Lower lobe of right lung (tissue), 2 donors: ENCODE data around the gene GDF15. TPM values are rescaled to one million over a fixed set of nuclear protein-coding genes. Genes with fewer than 3 reads are reported as not detected.

Experiments used
- ATAC-seq, 2 donors: fragments of 200-7000 bp; cut with Tn5 transposase; one replicate each; pipeline ENCODE4 v1.9.1; 2020 to 2022; ENCODE audit warnings: mild to moderate bottlenecking in 2 of 2, moderate library complexity in 2 of 2
- DNase-seq: peaks from one replicate; pipeline ENCODE4 v3.0.0-alpha.2; 2020
- H3K27ac ChIP-seq: fragments of 200-600 bp; one replicate; pipeline ENCODE4 v1.8.0; 2022
- H3K27me3 ChIP-seq: fragments of 200-600 bp; one replicate; pipeline ENCODE4 v1.8.0; 2022; ENCODE audit warnings: low read depth
- H3K36me3 ChIP-seq: fragments of 200-600 bp; one replicate; pipeline ENCODE4 v1.8.0; 2022; ENCODE audit warnings: mild to moderate bottlenecking
- H3K4me1 ChIP-seq: fragments of 200-600 bp; one replicate; pipeline ENCODE4 v1.8.0; 2022
- H3K4me3 ChIP-seq: fragments of 200-600 bp; one replicate; pipeline ENCODE4 v1.8.0; 2022; ENCODE audit warnings: mild to moderate bottlenecking
- H3K9me3 ChIP-seq: fragments of 200-600 bp; one replicate; pipeline ENCODE4 v1.8.0; 2022
- intact Hi-C: fragments of 100-400 bp; cut with DNase I; formaldehyde crosslinking; loops from one replicate; pipeline ENCODE4 v1.11.0; 2022
- microRNA-seq: library from miRNA; unstranded; fragments of <30 nt; microRNA quantifications from one replicate; pipeline ENCODE4 v1.2.0, GENCODE V29; 2020; ENCODE audit warnings: borderline number of aligned reads
- total RNA-seq: library from RNA; stranded (reverse); fragmentation: NEBNext Ultra II Directional; extraction: Animal tissue kit (Norgen Biotek cat#: 25700); gene quantifications from one replicate; pipeline ENCODE4 v1.2.1, GENCODE V29; 2021
- TF ChIP-seq, protein P1 (sequence below): fragments of 200-600 bp; IDR thresholded peaks from one replicate; pipeline ENCODE4 v1.8.0; 2022; ENCODE audit warnings: antibody characterized with exemption, mild to moderate bottlenecking
- donor health status: DM: no; HTN: yes; CAD: no; lungs with severe emphysema.

GDF15 gene
- total RNA-seq, 1 donor from 2014 or later, result 21.2 TPM

DNA sequence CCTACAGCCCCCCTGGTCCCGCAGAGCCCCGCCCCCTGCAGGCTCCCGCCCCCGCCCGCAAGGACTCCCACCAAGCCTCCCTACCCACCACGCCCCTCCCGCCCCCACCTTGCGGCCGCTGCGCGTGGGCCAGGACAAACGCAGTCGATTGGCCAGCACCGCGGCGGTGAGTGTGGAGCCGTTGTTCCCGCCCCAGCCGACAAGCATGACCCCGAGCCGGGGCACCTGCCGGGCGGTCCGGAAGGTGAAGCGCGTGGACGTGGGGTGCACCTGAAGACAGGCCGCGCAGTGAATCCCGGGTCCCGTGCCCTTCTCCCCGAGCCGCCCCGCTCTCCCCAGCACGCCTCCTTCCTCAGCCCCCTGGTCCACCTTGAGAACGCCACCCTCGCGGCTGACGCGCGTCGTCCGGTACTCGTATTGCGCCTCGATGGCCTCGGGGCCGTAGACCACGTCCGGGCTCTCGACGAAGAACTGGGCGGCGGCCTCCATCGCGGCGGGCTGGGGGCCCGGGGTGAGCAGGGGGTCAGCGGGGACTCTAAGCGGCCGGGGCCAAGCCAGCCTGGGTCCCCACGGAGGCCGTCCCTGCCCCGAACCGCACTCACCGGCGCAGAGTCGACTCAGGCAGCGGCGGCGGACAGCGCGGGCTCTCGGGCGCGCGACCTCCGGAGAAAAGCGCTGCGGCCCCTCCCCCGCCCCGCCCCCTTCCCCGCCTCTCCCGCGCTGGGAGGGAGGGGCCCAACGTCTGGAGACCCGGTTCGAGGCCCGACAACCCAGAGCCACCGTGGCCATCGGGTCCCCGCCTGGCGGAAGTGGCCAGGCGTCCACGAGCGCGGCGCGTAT, 51.8 kb downstream of the GDF15 start, which contains the start of gene ISYNA1:
TSS of gene ISYNA1 (minus strand) at position 643 of the 840 bp plus-strand sequence. CDS start at position 489, 154 bp downstream.
- Histone ChIP-seq H3K4me3 (peak within 1 kb of the TSS; percentile 64), H3K27ac (peak within 1 kb of the TSS; percentile 65), H3K9me3 (no peaks in the 10 kb centered on the region), H3K36me3 (peaks cover 13% of the 10 kb centered on the region), H3K4me1 (peaks cover 44% of the 10 kb centered on the region), H3K27me3 (no peaks in the 10 kb centered on the region)
- TF ChIP-seq, protein P1, sequence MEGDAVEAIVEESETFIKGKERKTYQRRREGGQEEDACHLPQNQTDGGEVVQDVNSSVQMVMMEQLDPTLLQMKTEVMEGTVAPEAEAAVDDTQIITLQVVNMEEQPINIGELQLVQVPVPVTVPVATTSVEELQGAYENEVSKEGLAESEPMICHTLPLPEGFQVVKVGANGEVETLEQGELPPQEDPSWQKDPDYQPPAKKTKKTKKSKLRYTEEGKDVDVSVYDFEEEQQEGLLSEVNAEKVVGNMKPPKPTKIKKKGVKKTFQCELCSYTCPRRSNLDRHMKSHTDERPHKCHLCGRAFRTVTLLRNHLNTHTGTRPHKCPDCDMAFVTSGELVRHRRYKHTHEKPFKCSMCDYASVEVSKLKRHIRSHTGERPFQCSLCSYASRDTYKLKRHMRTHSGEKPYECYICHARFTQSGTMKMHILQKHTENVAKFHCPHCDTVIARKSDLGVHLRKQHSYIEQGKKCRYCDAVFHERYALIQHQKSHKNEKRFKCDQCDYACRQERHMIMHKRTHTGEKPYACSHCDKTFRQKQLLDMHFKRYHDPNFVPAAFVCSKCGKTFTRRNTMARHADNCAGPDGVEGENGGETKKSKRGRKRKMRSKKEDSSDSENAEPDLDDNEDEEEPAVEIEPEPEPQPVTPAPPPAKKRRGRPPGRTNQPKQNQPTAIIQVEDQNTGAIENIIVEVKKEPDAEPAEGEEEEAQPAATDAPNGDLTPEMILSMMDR, result no peak
- intact Hi-C loops, result no loop called here
- DNase-seq, result peak; percentile 72
- peak; percentile 44 to 47 for ATAC-seq

DNA sequence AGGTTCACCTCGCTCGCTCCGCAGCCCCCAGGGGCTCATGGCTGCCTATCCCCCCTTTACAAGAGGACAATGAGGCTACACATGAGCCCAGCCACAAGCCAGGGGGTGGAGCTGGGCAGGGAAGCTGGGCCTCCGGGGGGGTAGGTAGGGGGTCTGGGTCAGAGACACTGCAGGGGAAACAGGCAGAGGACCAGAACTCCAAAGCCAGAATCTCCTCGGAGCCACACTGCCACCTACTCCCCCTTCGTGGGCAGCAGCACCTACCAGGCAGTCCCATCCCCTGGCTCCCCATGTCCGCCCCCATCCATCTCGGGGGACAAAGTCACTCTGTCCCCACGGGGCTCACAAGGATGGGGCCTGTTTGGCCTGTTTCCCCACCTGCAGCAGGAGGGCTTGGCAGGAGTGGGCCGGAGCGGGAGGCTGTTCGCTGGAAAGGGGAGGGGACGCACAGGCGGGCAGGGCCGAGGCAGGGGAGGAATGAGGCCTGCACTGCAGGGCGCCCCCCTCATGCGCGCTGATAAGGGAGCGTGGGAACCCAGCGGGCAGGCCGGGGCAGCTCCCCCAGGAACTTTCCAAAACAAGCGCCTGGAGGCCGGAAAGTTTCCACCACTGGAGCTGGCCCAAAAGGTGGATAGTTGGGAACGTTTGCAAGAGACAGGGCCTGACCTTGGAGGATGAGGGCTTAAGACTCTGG, 52.5 kb downstream of the GDF15 start:
- no peaks in the 10 kb centered on the region for H3K9me3 ChIP-seq
- no peaks in the 10 kb centered on the region for H3K27me3 ChIP-seq
- peak overlapping the region; percentile 64 for H3K4me3 ChIP-seq
- ATAC-seq, result peak in 1 of 2 donors; percentile 1
- TF ChIP-seq, protein P1, result no peak
- H3K27ac ChIP-seq, result peak overlapping the region; percentile 65
- DNase-seq, result no peak
- intact Hi-C loops, result no loop called here
- H3K36me3 ChIP-seq, result peaks cover 20% of the 10 kb centered on the region
- H3K4me1 ChIP-seq, result peaks cover 37% of the 10 kb centered on the region

Small RNA genes within 50 kb of the gene (microRNA-seq; reads per million reads assigned to microRNA genes)
- gene MIR3189, result not detected

Other genes with a start within 250 kb of the GDF15 start
- 21.6 TPM for gene PIK3R2, start 233.0 kb upstream of the GDF15 start, total RNA-seq
- gene IFI30, start 212.3 kb upstream of the GDF15 start, total RNA-seq, result 682 TPM
- gene MPV17L2, start 192.9 kb upstream of the GDF15 start, total RNA-seq, result 6.6 TPM
- gene RAB3A, start 182.1 kb upstream of the GDF15 start, total RNA-seq, result 2.7 TPM
- 9.6 TPM for gene PDE4C, start 159.7 kb upstream of the GDF15 start, total RNA-seq
- gene IQCN, start 111.7 kb upstream of the GDF15 start, total RNA-seq, result 4.1 TPM
- 150 TPM for gene JUND, start 104.5 kb upstream of the GDF15 start, total RNA-seq
- gene LSM4, start 63.1 kb upstream of the GDF15 start, total RNA-seq, result 72.3 TPM
- gene PGPEP1, start 45.6 kb upstream of the GDF15 start, total RNA-seq, result 40.9 TPM
- gene LRRC25, start 11.5 kb downstream of the GDF15 start, total RNA-seq, result 35.4 TPM
- 65.6 TPM for gene SSBP4, start 33.2 kb downstream of the GDF15 start, total RNA-seq
- gene ISYNA1, start 52.0 kb downstream of the GDF15 start, total RNA-seq, result 30.6 TPM
- 19.7 TPM for gene ELL, start 135.9 kb downstream of the GDF15 start, total RNA-seq
- 195 TPM for gene FKBP8, start 157.4 kb downstream of the GDF15 start, total RNA-seq
- gene KXD1, start 171.7 kb downstream of the GDF15 start, total RNA-seq, result 71.9 TPM
- 884 TPM for gene UBA52, start 185.7 kb downstream of the GDF15 start, total RNA-seq
- gene REX1BD, start 202.6 kb downstream of the GDF15 start, total RNA-seq, result 60.4 TPM
- 19.9 TPM for gene CRLF1, start 220.6 kb downstream of the GDF15 start, total RNA-seq
- 1.1 TPM for gene TMEM59L, start 226.7 kb downstream of the GDF15 start, total RNA-seq